PC-9 (cell line): Measurements from ENCODE around the gene TEKTIP1. TPM values are rescaled to one million over a fixed set of nuclear protein-coding genes. Genes with fewer than 3 reads are reported as not detected.

ENCODE experiments used
- BruUV-seq: library from RNA; stranded (reverse); fragments of 400-500 nt; replicated peaks from 2 replicates; lab custom pipeline; 2021; lab: Mats Ljungman, UMichigan
- CTCF ChIA-PET: fragments of 300-600 bp; sonication (Branson Sonifier 250); formaldehyde crosslinking; loops from one replicate; lab custom pipeline; 2022; ENCODE audit warnings: antibody characterized with exemption; lab: Charles Lee
- POLR2A ChIA-PET: fragments of 300-600 bp; sonication (Branson Sonifier 250); formaldehyde crosslinking; loops from one replicate; lab custom pipeline; 2022; ENCODE audit warnings: antibody characterized with exemption; ENCODE audit not compliant: unreplicated experiment; lab: Charles Lee
- DNase-seq, 2 experiments: peaks; one replicate each; pipeline versions ENCODE4 v3.0.0 to v3.0.0-alpha.2; 2015 to 2022; ENCODE audit warnings: mixed read lengths in 1 of 2
- H2AFZ ChIP-seq: fragments of 200-600 bp; sonication (generic); 2 replicates; pipeline ENCODE4 v1.8.1; 2017; ENCODE audit warnings: antibody characterized with exemption
- H3F3A ChIP-seq: fragments of 200-600 bp; sonication (generic); 2 replicates; pipeline ENCODE4 v1.8.1; 2017; ENCODE audit warnings: antibody characterized with exemption, mild to moderate bottlenecking, low read depth; ENCODE audit not compliant: insufficient read depth
- H3K27ac ChIP-seq: fragments of 200-600 bp; sonication (generic); 2 replicates; pipeline ENCODE4 v1.6.1; 2016; ENCODE audit warnings: mixed run types
- H3K27me3 ChIP-seq: fragments of 200-600 bp; sonication (generic); 2 replicates; pipeline ENCODE4 v1.6.1; 2016; ENCODE audit warnings: low read depth, mixed run types; ENCODE audit not compliant: insufficient read depth
- H3K36me3 ChIP-seq: fragments of 200-600 bp; sonication (generic); 2 replicates; pipeline ENCODE4 v1.6.1; 2016; ENCODE audit warnings: low read depth, mixed run types
- H3K4me1 ChIP-seq: fragments of 200-600 bp; sonication (generic); replicated peaks from 2 replicates; pipeline ENCODE4 v1.6.1; 2016; ENCODE audit warnings: mixed run types; ENCODE audit not compliant: insufficient read depth
- H3K4me2 ChIP-seq: fragments of 200-600 bp; sonication (generic); 2 replicates; pipeline ENCODE4 v1.6.1; 2017; ENCODE audit warnings: mixed run types
- H3K4me3 ChIP-seq: fragments of 200-600 bp; sonication (generic); 2 replicates; pipeline ENCODE4 v1.6.1; 2016; ENCODE audit warnings: mixed run types
- H3K79me2 ChIP-seq: fragments of 200-600 bp; sonication (generic); 2 replicates; pipeline ENCODE4 v1.6.1; 2017; ENCODE audit warnings: low read depth, mixed run types
- H3K9me2 ChIP-seq: fragments of 200-600 bp; sonication (generic); 2 replicates; pipeline ENCODE4 v1.8.1; 2017; ENCODE audit warnings: mild to moderate bottlenecking; ENCODE audit not compliant: insufficient read depth
- H3K9me3 ChIP-seq: fragments of 200-600 bp; sonication (generic); 2 replicates; pipeline ENCODE4 v1.8.1; 2016; ENCODE audit warnings: low read depth; ENCODE audit not compliant: insufficient read depth
- H4K20me1 ChIP-seq: fragments of 200-600 bp; sonication (generic); 2 replicates; pipeline ENCODE4 v1.8.1; 2017; ENCODE audit not compliant: insufficient read depth
- CTCF ChIP-seq: fragments of 200-600 bp; sonication (generic); conservative IDR thresholded peaks from 2 replicates; pipeline ENCODE4 v1.6.1; 2017; ENCODE audit warnings: mixed run types, antibody characterized with exemption, mild to moderate bottlenecking, moderate library complexity
- EZH2 ChIP-seq: fragments of 200-600 bp; sonication (generic); IDR thresholded peaks from 2 replicates; pipeline ENCODE4 v1.8.0; 2017; ENCODE audit warnings: antibody characterized with exemption, low read depth
- intact Hi-C: fragments of 100-400 bp; cut with micrococcal nuclease; formaldehyde crosslinking; loops from one replicate; pipeline ENCODE4 v1.10.0; 2022; ENCODE audit not compliant: unreplicated experiment
- total RNA-seq: library from RNA; stranded (reverse); gene quantifications from 2 replicates; pipeline ENCODE4 v1.2.3, GENCODE V29; 2021

Gene TEKTIP1
- total RNA-seq, 1 experiment from 2014 or later, result 4.9 TPM

DNA sequence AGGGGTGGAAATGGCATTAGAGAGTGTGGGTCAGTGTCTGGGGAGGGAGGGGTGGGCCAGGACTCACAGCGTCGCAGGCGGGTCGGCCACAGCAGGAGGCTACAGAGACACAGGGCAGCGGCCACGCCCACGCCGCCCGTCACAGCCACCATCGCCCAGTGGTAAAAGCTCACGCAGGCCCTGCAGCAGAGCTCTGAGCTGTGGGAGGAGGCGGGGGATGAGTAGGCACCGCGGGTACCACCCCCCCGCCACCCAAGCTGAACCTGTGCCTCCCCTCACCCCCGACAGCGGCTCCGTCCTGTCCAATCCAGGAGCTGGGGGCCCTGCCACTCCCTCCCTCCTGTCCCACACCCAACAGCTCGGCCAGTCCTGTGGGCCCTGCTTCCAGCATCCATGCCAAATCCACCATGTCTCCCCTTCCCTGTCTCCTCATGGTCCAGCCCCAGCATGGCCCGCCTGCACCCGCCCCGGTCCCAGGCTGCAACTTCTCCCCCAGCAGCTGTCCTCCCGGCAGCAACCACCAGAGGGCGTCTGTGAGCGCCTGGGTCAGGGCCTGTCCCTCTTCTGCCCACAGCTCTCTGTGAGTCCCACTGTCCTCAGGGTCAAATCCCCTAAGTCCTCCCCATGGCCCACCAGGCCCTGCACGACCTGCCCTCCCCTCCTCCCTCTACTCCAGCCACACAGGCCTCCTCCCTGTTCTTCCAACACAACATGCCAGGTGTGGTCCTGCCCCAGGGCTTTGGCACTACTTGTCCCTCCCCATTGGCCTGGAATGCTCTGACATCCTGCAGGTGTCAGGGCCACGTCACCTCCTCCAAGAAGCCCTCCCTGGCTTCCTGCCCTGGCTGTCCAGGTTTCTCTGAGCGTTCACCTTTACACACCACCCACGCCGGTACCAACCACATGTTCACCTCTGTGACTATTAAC is 6.0 kb downstream of the TEKTIP1 start:
- H3K4me2 ChIP-seq, result no peak overlapping the region
- TF ChIP-seq EZH2 (no peak), CTCF (peak; percentile 86)
- CTCF ChIA-PET, result interaction anchor here (0.8 kb wide), 1 partner anchor 12 kb away, joined by 3 read pairs; no protein-coding TSS in a partner anchor
- no peaks in the 10 kb centered on the region for H3K27me3 ChIP-seq
- H3K36me3 ChIP-seq, result no peaks in the 10 kb centered on the region
- no peak overlapping the region for H2AFZ ChIP-seq
- H3K9me2 ChIP-seq, result no peaks in the 10 kb centered on the region
- intact Hi-C loops, result loop anchor here (1.0 to 5.0 kb wide), 2 partner anchors 73 to 662 kb away; no protein-coding TSS in a partner anchor
- no peaks in the 10 kb centered on the region for H3K79me2 ChIP-seq
- no peaks in the 10 kb centered on the region for H3K4me1 ChIP-seq
- POLR2A ChIA-PET, result interaction anchor here (0.6 kb wide), 1 partner anchor 857 kb away, joined by 4 read pairs; the partner anchor contains the start of gene CHAF1A
- no TSS peak for BruUV-seq
- no peaks in the 10 kb centered on the region; the same call in 1 of the 2 replicates for H4K20me1 ChIP-seq
- H3F3A ChIP-seq, result peaks cover 4% of the 10 kb centered on the region; the same call in 1 of the 2 replicates
- H3K4me3 ChIP-seq, result no peak overlapping the region
- H3K9me3 ChIP-seq, result no peaks in the 10 kb centered on the region
- H3K27ac ChIP-seq, result no peak overlapping the region
- DNase-seq, result peak; percentile 48 to 68

- no TSS peak for BruUV-seq
- H3K4me3 ChIP-seq, result no peak overlapping the region
- intact Hi-C loops, result loop anchor here (1.0 to 5.0 kb wide), 2 partner anchors 73 to 662 kb away; no protein-coding TSS in a partner anchor
- H3K9me3 ChIP-seq, result no peaks in the 10 kb centered on the region
- H3K36me3 ChIP-seq, result no peaks in the 10 kb centered on the region
- H3F3A ChIP-seq, result peaks cover 4% of the 10 kb centered on the region; the same call in 1 of the 2 replicates
- H3K27ac ChIP-seq, result no peak overlapping the region
- no peaks in the 10 kb centered on the region for H3K27me3 ChIP-seq
- H3K4me2 ChIP-seq, result no peak overlapping the region
- no peaks in the 10 kb centered on the region for H3K9me2 ChIP-seq
- ChIA-PET POLR2A (interaction anchor here (0.6 kb wide), 1 partner anchor 857 kb away, joined by 4 read pairs; the partner anchor contains the start of gene CHAF1A), CTCF (no interaction called here)
- H2AFZ ChIP-seq, result no peak overlapping the region
- TF ChIP-seq CTCF (no peak), EZH2 (no peak)
- H3K79me2 ChIP-seq, result no peaks in the 10 kb centered on the region
- no peaks in the 10 kb centered on the region; the same call in 1 of the 2 replicates for H4K20me1 ChIP-seq
- no peak for DNase-seq
- no peaks in the 10 kb centered on the region for H3K4me1 ChIP-seq
Measured at GRCh38 chr19:3545669-3546034, 6.7 kb downstream of the TEKTIP1 start.

- no peak for DNase-seq
- no peak for TF ChIP-seq CTCF
- no peak for TF ChIP-seq EZH2
- no TSS peak for BruUV-seq
- no peaks in the 10 kb centered on the region for H3K27me3 ChIP-seq
- ChIA-PET POLR2A (interaction anchor here (0.6 kb wide), 1 partner anchor 596 kb away, joined by 14 read pairs; no protein-coding TSS in a partner anchor), CTCF (no interaction called here)
- no peaks in the 10 kb centered on the region for H3K79me2 ChIP-seq
- no peaks in the 10 kb centered on the region for H3K9me2 ChIP-seq
- no peak overlapping the region for H2AFZ ChIP-seq
- intact Hi-C loops, result loop anchor here (5.0 kb wide), 1 partner anchor 661 kb away; no protein-coding TSS in a partner anchor
- no peaks in the 10 kb centered on the region for H3K9me3 ChIP-seq
- no peaks in the 10 kb centered on the region; the same call in 1 of the 2 replicates for H4K20me1 ChIP-seq
- H3F3A ChIP-seq, result peaks cover 4% of the 10 kb centered on the region; the same call in 1 of the 2 replicates
- no peak overlapping the region for H3K27ac ChIP-seq
- no peak overlapping the region for H3K4me3 ChIP-seq
- no peak overlapping the region for H3K4me2 ChIP-seq
- H3K36me3 ChIP-seq, result no peaks in the 10 kb centered on the region
- H3K4me1 ChIP-seq, result no peaks in the 10 kb centered on the region
Measured at GRCh38 chr19:3546119-3546518, 7.1 kb downstream of the TEKTIP1 start.
